K562 (cell line): ENCODE results near the gene CDK11B. TPM values are rescaled to one million over a fixed set of nuclear protein-coding genes. Genes with fewer than 3 reads are reported as not detected.

Source experiments
- HMG20B ChIP-seq: fragments of 250-450 bp; sonication (Bioruptor Pico); IDR thresholded peaks from 2 replicates; pipeline ENCODE4 v1.5.0; 2021; ENCODE audit warnings: mild to moderate bottlenecking
- MEF2D ChIP-seq: conservative IDR thresholded peaks from 2 replicates; pipeline ENCODE4 v1.6.1; 2016; ENCODE audit warnings: low read depth, missing genetic modification characterization, missing compliant biosample characterization
- PRPF4 ChIP-seq: fragments of 200-400 bp; formaldehyde crosslinking; IDR thresholded peaks from one replicate; pipeline ENCODE4 v1.6.1; 2017; ENCODE audit warnings: low read length, low read depth, mild to moderate bottlenecking; ENCODE audit not compliant: insufficient read depth, poor library complexity, severe bottlenecking
- RFX7 ChIP-seq: fragments of 250-450 bp; sonication (Bioruptor Pico); IDR thresholded peaks from 2 replicates; pipeline ENCODE4 v1.5.1; 2021; ENCODE audit warnings: mild to moderate bottlenecking
- SETDB1 ChIP-seq: IDR thresholded peaks from one replicate; pipeline ENCODE4 v1.6.1; 2012; ENCODE audit warnings: low read length, control low read depth, inconsistent platforms
- SMARCA4 ChIP-seq: fragments of 450-650 bp; IDR thresholded peaks from 2 replicates; pipeline ENCODE4 v1.6.1; 2016
- SRSF3 ChIP-seq: fragments of 200-400 bp; formaldehyde crosslinking; IDR thresholded peaks from 2 replicates; pipeline ENCODE4 v1.6.1; 2016; ENCODE audit warnings: mild to moderate bottlenecking, low read length, moderate library complexity; ENCODE audit not compliant: insufficient read depth
- SUPT5H ChIP-seq: fragments of 450-650 bp; IDR thresholded peaks from 2 replicates; pipeline ENCODE4 v1.6.1; 2016
- ZBTB8A ChIP-seq: fragments of 450-650 bp; IDR thresholded peaks from 2 replicates; pipeline ENCODE4 v1.6.1; 2018; ENCODE audit warnings: mild to moderate bottlenecking, moderate library complexity; ENCODE audit not compliant: partially characterized antibody
- ZNF277 ChIP-seq: fragments of 250-450 bp; sonication (Bioruptor Pico); IDR thresholded peaks from 2 replicates; pipeline ENCODE4 v1.8.0; 2022; ENCODE audit warnings: inconsistent platforms, mild to moderate bottlenecking, moderate library complexity, borderline replicate concordance
- ZNF280B ChIP-seq: fragments of 250-450 bp; sonication (Bioruptor Pico); IDR thresholded peaks from 2 replicates; pipeline ENCODE4 v1.5.1; 2021; ENCODE audit warnings: mild to moderate bottlenecking
- ZNF699 ChIP-seq: fragments of 250-450 bp; sonication (Bioruptor Pico); IDR thresholded peaks from 2 replicates; pipeline ENCODE4 v1.8.0; 2021; ENCODE audit warnings: mild to moderate bottlenecking, moderate library complexity; ENCODE audit not compliant: insufficient replicate concordance
- polyA plus RNA-seq, 8 experiments: library from polyadenylated mRNA; depleted of rRNA in 4 of 8; stranded (reverse) in 5 of 8; unstranded in 3 of 8; fragments of >200 nt; fragmentation: Nextera tagmentation in 2 of 8; fragmentation: Illumina TruSeq in 1 of 8; extraction: Ambion mirVana in 2 of 8; extraction: Trizol in 1 of 8; gene quantifications; 2 replicates each; pipeline versions ENCODE4 v1.2.1 to v1.2.3, GENCODE V29; 2011 to 2014; ENCODE audit warnings: inconsistent platforms in 1 of 8, missing spikeins in 1 of 8
- total RNA-seq, 7 experiments: library from RNA; depleted of rRNA in 6 of 7; stranded (reverse); fragments of >200 nt in 6 of 7; fragmentation: Illumina TruSeq in 2 of 7; extraction: Trizol in 2 of 7; gene quantifications; 2 replicates each; pipeline versions ENCODE4 v1.2.1 to v1.2.3, GENCODE V29; 2011 to 2021; ENCODE audit warnings: low replicate concordance in 1 of 7
- TF ChIP-seq, protein P1 (sequence below): fragments of 150-350 bp; IDR thresholded peaks from 2 replicates; pipeline ENCODE4 v1.6.1; 2014; ENCODE audit warnings: low read depth, mild to moderate bottlenecking, low read length, borderline replicate concordance
- TF ChIP-seq, protein P2 (sequence below): fragments of 250-450 bp; sonication (Bioruptor Pico); IDR thresholded peaks from 2 replicates; pipeline ENCODE4 v1.8.0; 2021; ENCODE audit warnings: borderline replicate concordance, mild to moderate bottlenecking, moderate library complexity; ENCODE audit not compliant: poor library complexity, severe bottlenecking

The CDK11B gene
- total and polyA plus RNA-seq, 9 of the 15 experiments (the other 6 are each of a cell fraction or from before 2014, with no cell fraction given): 2.8 to 52.2 (median 19.5) TPM

DNA sequence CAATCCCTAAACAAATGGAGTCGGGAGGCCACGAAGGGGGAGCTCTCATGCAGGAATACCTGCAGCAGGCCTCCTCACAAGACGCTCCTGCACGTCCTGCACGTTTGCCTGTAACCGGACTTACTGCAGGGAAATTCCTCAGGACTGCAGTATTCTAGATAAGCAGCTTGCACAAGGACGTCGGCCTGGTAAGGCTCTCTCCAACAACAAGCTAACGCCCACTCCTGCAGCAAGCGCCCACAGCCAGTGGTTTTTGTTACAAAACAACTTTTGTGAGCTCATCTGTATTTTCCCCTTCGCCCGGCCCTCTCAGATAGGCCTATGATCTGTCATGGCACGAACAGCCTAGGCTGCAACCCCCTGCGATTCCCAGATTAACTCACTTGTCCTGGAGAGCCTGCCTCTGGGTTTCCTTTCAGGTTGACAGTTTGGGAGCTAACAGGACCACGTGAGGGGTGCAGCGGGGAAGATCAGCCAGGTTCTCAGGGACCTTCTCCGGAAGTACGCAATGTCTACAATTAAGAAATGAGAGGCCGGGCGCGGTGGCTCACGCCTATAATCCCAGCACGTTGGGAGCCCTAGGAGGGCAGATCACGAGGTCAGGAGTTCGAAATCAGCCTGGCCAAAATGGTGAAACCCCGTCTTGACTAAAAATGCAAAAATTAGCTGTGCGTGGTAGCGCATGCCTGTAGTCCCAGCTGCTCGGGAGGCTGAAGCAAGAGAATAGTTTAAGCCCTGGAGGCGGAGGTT lies 44.4 kb downstream of the CDK11B start (continued):
- TF ChIP-seq ZNF277 (CRISPR knock-in tag): no peak
- TF ChIP-seq ZNF699 (CRISPR knock-in tag): no peak
- TF ChIP-seq RFX7 (CRISPR knock-in tag): no peak
- TF ChIP-seq MEF2D (tag): no peak; the same call in 1 of the 2 replicates
- TF ChIP-seq SUPT5H: 0 out of 2 replicates have a peak, but pooled peaks have one; percentile 1
- no peak for TF ChIP-seq SETDB1
- TF ChIP-seq, protein P1, sequence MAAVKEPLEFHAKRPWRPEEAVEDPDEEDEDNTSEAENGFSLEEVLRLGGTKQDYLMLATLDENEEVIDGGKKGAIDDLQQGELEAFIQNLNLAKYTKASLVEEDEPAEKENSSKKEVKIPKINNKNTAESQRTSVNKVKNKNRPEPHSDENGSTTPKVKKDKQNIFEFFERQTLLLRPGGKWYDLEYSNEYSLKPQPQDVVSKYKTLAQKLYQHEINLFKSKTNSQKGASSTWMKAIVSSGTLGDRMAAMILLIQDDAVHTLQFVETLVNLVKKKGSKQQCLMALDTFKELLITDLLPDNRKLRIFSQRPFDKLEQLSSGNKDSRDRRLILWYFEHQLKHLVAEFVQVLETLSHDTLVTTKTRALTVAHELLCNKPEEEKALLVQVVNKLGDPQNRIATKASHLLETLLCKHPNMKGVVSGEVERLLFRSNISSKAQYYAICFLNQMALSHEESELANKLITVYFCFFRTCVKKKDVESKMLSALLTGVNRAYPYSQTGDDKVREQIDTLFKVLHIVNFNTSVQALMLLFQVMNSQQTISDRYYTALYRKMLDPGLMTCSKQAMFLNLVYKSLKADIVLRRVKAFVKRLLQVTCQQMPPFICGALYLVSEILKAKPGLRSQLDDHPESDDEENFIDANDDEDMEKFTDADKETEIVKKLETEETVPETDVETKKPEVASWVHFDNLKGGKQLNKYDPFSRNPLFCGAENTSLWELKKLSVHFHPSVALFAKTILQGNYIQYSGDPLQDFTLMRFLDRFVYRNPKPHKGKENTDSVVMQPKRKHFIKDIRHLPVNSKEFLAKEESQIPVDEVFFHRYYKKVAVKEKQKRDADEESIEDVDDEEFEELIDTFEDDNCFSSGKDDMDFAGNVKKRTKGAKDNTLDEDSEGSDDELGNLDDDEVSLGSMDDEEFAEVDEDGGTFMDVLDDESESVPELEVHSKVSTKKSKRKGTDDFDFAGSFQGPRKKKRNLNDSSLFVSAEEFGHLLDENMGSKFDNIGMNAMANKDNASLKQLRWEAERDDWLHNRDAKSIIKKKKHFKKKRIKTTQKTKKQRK: no peak
- TF ChIP-seq ZNF280B: no peak
- no peak for TF ChIP-seq SRSF3
- TF ChIP-seq SMARCA4: no peak
- TF ChIP-seq, protein P2, sequence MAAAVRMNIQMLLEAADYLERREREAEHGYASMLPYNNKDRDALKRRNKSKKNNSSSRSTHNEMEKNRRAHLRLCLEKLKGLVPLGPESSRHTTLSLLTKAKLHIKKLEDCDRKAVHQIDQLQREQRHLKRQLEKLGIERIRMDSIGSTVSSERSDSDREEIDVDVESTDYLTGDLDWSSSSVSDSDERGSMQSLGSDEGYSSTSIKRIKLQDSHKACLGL (CRISPR knock-in tag): no peak
- TF ChIP-seq HMG20B (CRISPR knock-in tag): no peak
- TF ChIP-seq ZBTB8A: no peak
- TF ChIP-seq PRPF4: no peak
